HG03460 (cell line): ENCODE data around the gene NUDT7.
A peak's percentile ranks its signal among the peaks of the same experiment; 100 is the strongest.

Experiments
- ATAC-seq: cut with Tn5 transposase; IDR thresholded peaks from one replicate; pipeline ENCODE4 v1.9.1; 2021; ENCODE audit not compliant: unreplicated experiment

NUDT7 gene

GRCh38 chr16:77723108-77723514, 797 bp downstream of the NUDT7 start:
- ATAC-seq = peak; percentile 8

- no peak for ATAC-seq
Observed at GRCh38 chr16:77724174-77724573, 1.9 kb downstream of the NUDT7 start.

- ATAC-seq = no peak
Observed at GRCh38 chr16:77729951-77730350, 7.6 kb downstream of the NUDT7 start.

- no peak for ATAC-seq
Observed at GRCh38 chr16:77732241-77732946, 10.1 kb downstream of the NUDT7 start.

GRCh38 chr16:77736879-77737278, 14.6 kb downstream of the NUDT7 start:
- ATAC-seq = peak; percentile 71

- no peak for ATAC-seq
Observed at GRCh38 chr16:77738706-77739558, 16.6 kb downstream of the NUDT7 start.

- no peak for ATAC-seq
Observed at GRCh38 chr16:77739559-77739892, 17.2 kb downstream of the NUDT7 start.

- no peak for ATAC-seq
Observed at GRCh38 chr16:77744141-77744540, 21.8 kb downstream of the NUDT7 start.

GRCh38 chr16:77745972-77746371, 23.7 kb downstream of the NUDT7 start:
- ATAC-seq = no peak

- ATAC-seq = no peak
Observed at GRCh38 chr16:77748421-77749005, 26.2 kb downstream of the NUDT7 start.

- ATAC-seq = no peak
Observed at GRCh38 chr16:77749415-77749814, 27.1 kb downstream of the NUDT7 start.

- no peak for ATAC-seq
Observed at GRCh38 chr16:77758046-77758445, 35.7 kb downstream of the NUDT7 start.

GRCh38 chr16:77758508-77758907, 36.2 kb downstream of the NUDT7 start:
- ATAC-seq = no peak

- ATAC-seq = no peak
Observed at GRCh38 chr16:77759201-77759600, 36.9 kb downstream of the NUDT7 start.

GRCh38 chr16:77759821-77760220, 37.5 kb downstream of the NUDT7 start:
- no peak for ATAC-seq

- no peak for ATAC-seq
Observed at GRCh38 chr16:77760800-77761199, 38.5 kb downstream of the NUDT7 start.

GRCh38 chr16:77761204-77761603, 38.9 kb downstream of the NUDT7 start:
- no peak for ATAC-seq

GRCh38 chr16:77762262-77762661, 39.9 kb downstream of the NUDT7 start:
- ATAC-seq = no peak

- ATAC-seq = no peak
Observed at GRCh38 chr16:77763994-77764393, 41.7 kb downstream of the NUDT7 start.

GRCh38 chr16:77767211-77767610, 44.9 kb downstream of the NUDT7 start:
- ATAC-seq = no peak

GRCh38 chr16:77767826-77768225, 45.5 kb downstream of the NUDT7 start:
- ATAC-seq = no peak
